ENCODE measurements around the gene KDM4C. TPM values are rescaled to one million over a fixed set of nuclear protein-coding genes. Genes with fewer than 3 reads are reported as not detected.
"Not testable (repeated sequence)": the region's sequence is repeated elsewhere in the genome, so short reads cannot be mapped to it uniquely, and the experiment has no call there.

KDM4C gene
- total RNA-seq, 2 donors from 2014 or later: 42.3 to 55.6 TPM

GRCh38 chr9:6759185-6759977, 1.6 kb downstream of the KDM4C start:
- intact Hi-C loops (cut with DNase I, micrococcal nuclease): no loop called here
- ATAC-seq (no peak), DNase-seq (peak in 1 of 2 donors; percentile 50)

DNA sequence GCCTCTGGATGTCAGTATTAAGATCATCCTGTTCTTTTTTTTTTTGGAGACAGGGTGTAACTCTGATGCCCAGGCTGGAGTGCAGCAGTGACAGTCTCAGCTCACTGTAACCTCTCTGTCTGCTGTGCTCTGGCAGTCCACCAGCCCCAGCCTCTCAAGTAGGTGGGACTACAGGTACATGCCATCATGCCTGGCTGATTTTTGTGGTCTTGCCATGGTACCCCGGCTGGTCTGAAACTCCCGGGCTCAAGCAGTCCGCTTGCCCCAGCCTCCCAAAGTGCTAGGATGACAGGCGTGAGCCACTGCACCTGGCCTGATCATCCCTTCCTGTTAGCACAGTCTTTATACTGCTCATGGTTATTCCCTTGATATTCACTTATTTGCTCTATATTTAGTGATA, 3.5 kb downstream of the KDM4C start:
- intact Hi-C loops (cut with DNase I, micrococcal nuclease): no loop called here
- DNase-seq (no peak), ATAC-seq (no peak)

DNA sequence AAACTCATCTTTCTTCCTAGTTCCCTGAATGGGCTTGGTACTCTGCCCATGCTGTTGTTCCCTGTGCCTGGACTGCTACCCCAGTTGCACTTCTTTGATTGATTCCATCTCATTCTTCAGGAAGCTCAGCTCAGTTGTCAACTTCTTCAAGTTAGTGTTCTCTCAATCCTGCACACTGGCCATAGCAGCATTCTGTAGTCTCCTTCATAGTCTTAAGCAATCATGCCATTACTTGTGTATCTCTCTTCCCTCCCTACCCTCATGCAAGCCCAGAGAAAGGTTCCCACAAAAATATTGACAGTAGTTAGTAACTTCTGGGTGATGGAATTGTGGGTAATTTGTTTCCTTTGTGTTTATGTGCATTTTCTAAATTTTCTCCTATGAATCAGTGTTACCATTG, 5.5 kb downstream of the KDM4C start:
- DNase-seq: no peak
- intact Hi-C loops (cut with DNase I, micrococcal nuclease): no loop called here

GRCh38 chr9:6764011-6764410, 6.2 kb downstream of the KDM4C start:
- intact Hi-C loops (cut with DNase I, micrococcal nuclease): no loop called here
- ATAC-seq (no peak), DNase-seq (no peak)

More for the DNA sequence above, 5.5 kb downstream of the KDM4C start:
- ATAC-seq: no peak

GRCh38 chr9:6764523-6764922, 6.8 kb downstream of the KDM4C start:
- DNase-seq (no peak), ATAC-seq (no peak)
- intact Hi-C loops (cut with DNase I, micrococcal nuclease): no loop called here

DNA sequence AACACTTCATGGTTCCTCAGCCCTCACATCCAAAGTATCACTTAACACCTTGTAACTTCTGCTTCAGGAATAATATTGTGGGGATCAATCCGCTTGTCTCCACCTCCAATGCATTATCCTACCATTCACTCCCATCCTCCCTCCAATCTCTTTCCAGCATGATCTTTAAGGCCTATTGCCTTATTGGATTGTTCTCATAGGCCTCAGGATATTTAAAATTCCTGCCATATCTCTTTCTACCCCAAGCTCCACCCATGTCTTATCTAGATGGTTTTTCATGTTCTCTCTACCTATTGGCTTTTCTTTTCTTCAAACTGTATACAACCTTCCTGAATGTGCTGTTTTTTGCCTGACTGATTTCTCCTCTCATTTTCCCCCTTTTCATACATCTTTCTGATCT, 7.2 kb downstream of the KDM4C start:
- ATAC-seq (no peak), DNase-seq (no peak)
- intact Hi-C loops (cut with DNase I, micrococcal nuclease): no loop called here

GRCh38 chr9:6765396-6765795, 7.6 kb downstream of the KDM4C start:
- ATAC-seq: no peak

DNA sequence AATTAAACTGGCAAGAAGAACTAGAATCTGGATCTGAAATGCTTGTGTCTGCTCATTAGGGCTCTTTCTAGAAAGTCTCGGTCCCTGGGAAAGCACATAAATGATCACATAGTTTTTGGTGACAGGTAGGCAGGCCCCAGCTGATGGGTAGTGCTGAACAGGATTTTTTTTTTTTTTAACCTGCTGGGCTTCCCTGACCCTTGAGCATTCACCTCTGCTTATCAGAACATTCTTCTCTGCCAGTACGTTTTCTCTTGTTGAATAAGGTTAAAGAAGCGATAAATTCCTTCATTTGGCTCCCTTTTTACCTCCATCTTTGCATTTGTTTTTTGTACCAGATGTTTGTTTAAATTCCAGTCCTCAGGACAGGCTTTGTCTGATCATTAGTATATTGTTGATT, 8.8 kb downstream of the KDM4C start:
- DNase-seq: no peak
- no peak for ATAC-seq
- intact Hi-C loops (cut with DNase I, micrococcal nuclease): no loop called here

More at GRCh38 chr9:6765396-6765795, 7.6 kb downstream of the KDM4C start:
- intact Hi-C loops (cut with DNase I, micrococcal nuclease): no loop called here
- DNase-seq: no peak

DNA sequence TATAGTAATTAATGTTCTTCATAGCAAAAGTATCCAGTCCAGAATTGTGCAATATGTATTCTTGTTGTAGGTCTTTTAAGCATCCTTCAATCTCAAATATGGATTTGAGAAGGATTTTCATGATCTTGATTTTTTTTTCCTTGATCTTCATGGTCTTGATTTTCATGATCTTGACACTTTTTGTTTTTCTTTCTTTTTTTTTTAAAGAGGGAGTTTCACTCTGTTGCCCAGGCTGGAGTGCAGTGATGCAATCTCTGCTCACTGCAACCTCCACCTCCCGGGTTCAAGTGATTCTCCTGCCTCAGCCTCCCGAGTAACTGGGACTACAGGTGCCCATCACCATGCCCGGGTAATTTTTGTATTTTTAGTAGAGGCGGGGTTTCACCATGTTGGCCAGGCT, 10.8 kb downstream of the KDM4C start:
- intact Hi-C loops (cut with DNase I, micrococcal nuclease); ATAC-seq; DNase-seq: not testable (repeated sequence)

DNA sequence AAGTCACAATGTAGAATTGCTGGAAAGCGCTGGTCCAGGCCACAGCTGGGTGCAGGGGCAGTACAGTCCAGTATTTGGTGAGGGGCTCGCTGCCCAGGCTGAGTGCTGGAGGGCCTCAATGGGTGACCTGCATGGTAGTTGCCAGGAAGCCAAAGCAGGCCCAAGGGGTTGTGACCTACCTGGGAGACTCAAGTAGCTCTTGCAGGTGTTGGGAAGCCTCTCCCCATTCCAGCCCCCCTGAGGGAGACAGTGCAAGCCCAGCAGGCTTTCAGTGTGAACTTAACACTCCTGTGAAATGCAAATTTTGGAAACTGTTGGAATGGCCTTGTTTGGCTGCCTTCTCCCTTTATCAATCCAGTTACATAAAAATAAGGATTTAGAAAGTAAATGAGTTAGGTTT, 13.9 kb downstream of the KDM4C start:
- DNase-seq (no peak), ATAC-seq (no peak)
- intact Hi-C loops (cut with DNase I, micrococcal nuclease): no loop called here

DNA sequence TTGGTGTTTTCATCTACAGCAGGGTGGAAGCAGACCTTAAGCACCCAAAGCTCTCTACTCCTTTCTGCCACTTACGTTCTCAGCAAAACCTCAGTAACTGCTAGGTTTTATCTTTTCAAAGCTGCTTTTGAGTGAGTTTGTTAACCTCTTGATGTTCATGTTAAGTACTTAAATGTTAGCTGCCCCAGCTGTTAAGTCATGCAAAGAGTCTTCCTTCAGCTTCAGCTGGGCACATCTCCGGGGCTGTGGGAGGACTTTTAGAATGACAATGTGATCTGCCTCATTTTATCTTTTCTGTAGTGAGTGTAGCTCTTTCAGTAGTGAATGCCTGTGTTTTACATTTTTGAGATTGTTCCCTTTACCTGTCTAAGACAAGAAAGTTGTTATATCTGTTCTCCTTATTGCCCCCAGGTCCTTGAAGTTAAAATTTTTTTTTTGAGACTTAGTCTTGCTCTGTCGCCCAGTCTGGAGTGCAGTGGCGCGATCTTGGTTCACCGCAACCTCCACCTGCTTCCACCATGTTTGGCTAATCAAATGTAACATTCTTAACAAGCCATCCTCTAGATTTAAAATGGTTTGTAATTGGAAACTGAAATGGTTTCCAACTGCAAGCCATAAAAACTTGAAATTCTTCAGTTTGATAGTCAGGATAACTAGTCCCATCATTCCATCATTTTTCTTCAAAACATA, 19.6 kb downstream of the KDM4C start:
- intact Hi-C loops (cut with DNase I, micrococcal nuclease): no loop called here

DNA sequence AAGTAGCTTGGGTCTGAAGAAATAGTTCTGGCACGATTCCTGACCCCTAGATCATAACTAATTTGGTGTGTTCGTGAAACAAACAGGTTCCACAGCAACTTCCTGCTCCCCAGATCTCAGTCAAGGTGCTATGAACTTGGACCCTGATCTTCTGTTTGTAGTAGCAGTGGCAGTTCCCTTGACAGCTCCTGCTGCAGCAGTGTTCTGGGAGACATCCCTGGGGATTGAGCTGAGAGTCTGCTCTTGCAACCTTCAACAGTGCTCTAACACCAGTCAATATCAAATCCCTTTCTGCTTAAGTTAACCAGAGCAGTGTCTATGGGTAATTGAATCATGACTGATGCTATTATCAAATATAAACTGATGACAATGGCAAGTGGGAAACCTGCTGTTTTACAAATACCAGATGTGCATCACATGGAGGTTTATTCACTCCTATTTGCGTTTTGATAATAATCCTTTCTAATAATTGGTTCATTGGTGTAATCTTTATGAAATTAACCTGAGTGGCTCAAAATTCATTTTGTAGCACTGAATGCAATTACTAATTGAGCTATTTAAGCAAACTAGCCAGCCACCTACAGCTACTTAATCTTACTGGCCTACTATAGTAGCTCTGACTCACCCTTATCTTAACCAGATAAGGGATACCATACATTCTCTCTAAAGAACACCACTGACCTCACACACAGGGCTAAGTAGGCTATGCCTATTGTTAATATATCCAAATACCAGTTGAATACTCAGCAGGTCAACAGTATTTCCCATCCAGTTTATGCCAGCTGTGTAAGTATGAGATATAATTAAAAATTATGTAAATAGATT, 21.9 kb downstream of the KDM4C start:
- DNase-seq (no peak), ATAC-seq (peak; percentile 83)
- intact Hi-C loops (cut with DNase I, micrococcal nuclease): no loop called here

More for the DNA sequence above, 19.6 kb downstream of the KDM4C start:
- DNase-seq (no peak), ATAC-seq (no peak)

- ATAC-seq: no peak
- no peak for DNase-seq
- intact Hi-C loops (cut with DNase I, micrococcal nuclease): no loop called here
Measured at GRCh38 chr9:6780690-6781089, 22.9 kb downstream of the KDM4C start.

DNA sequence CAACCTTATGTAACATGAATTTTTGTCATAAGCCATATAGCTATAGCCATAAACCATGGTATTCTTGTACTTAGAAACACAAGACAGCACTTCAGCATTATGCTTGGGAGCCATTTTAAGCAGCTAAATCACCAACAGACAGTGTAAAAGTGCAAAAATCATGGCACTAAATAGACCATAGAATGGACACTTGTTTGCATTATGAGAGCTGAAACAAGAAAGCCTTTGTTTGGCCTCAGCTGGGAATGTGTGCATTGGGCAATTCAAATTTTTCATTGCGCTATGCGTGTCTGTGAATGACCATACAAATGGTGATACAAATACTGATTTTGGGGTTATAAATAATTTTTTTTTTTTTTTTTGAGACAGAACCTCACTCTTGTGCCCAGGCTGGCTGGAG, 23.7 kb downstream of the KDM4C start:
- DNase-seq (no peak), ATAC-seq (peak; percentile 44)

DNA sequence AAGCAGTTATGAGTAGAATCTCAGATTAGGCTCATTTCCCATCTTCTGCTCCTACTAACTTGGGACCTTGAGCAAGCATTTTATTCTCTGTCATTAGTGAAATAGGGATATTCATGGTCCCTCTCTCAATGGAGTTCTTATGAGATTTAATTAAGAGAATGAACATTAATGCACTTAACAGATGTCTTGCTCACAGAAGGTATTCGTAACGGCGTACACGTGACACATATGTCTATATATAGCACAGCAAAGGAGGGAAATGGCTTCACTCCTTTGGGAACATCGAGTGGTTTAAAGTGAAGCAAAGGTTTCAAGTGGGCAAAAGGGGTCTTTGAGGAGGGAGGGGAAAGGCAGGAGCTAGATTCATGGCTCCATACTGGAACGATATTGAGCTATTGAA, 24.6 kb downstream of the KDM4C start:
- ATAC-seq (no peak), DNase-seq (no peak)
- intact Hi-C loops (cut with DNase I, micrococcal nuclease): no loop called here

More for the DNA sequence above, 23.7 kb downstream of the KDM4C start:
- intact Hi-C loops (cut with DNase I, micrococcal nuclease): no loop called here

DNA sequence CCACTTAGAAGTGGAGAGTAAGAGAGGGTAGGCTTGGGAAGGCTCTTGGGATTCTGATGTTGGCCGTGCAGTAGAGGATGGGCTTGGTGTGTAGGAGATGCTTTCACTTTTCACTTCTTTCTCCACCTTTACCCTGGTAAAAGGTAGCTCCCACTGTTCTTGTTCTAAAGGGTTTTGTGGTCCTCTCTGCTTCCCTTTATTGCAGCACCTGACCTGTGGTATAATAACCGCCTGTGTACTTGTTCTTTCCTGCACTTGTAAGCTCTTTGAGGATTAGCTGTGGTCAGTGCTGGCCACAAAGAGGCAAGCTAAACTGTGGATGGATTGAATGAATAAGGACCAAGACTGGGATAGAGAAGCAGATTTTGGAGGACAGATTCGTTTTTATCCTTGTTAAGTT, 25.2 kb downstream of the KDM4C start:
- DNase-seq (no peak), ATAC-seq (no peak)
- intact Hi-C loops (cut with DNase I, micrococcal nuclease): no loop called here

DNA sequence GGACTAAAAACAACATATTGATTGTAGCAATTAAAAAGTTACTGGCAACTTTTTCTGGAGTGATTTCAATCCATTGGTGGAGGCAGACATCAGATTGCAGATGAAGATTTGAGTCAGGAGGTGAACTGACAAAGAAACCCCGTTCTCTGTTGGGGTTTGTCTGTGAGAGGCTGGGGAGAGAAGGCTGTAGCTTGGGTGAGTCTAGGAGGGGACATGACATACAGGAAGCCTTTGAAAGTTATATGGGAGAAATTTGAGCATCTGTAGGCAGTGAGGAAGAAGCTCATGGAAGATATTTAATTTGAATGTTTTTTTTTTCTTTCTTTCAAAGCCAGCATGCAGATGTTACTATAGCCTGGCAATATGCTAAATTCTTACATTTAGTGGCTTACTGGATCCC, 26.0 kb downstream of the KDM4C start:
- ATAC-seq (no peak), DNase-seq (no peak)
- intact Hi-C loops (cut with DNase I, micrococcal nuclease): no loop called here

- intact Hi-C loops (cut with DNase I, micrococcal nuclease): no loop called here
- DNase-seq (no peak), ATAC-seq (no peak)
Measured at GRCh38 chr9:6785682-6786081, 27.9 kb downstream of the KDM4C start.

- intact Hi-C loops (cut with DNase I, micrococcal nuclease): no loop called here
- ATAC-seq (peak; percentile 62), DNase-seq (no peak)
Measured at GRCh38 chr9:6787793-6788161, 30.0 kb downstream of the KDM4C start.
